Osteoblast (primary cell): Measurements from ENCODE around the gene GNAQ. TPM values are rescaled to one million over a fixed set of nuclear protein-coding genes. Genes with fewer than 3 reads are reported as not detected.

Experiments used
- DNase-seq: peaks from one replicate; pipeline ENCODE4 v3.0.0; 2011; ENCODE audit warnings: low spot score, mixed read lengths; ENCODE audit not compliant: insufficient read length; ENCODE audit errors: missing footprints
- H2AFZ ChIP-seq: 2 replicates; pipeline ENCODE4 v1.6.0; 2011; ENCODE audit warnings: mild to moderate bottlenecking, low read length
- H3K27ac ChIP-seq: 2 replicates; pipeline ENCODE4 v1.5.1; 2011; ENCODE audit warnings: mild to moderate bottlenecking, low read depth, low read length, moderate library complexity
- H3K27me3 ChIP-seq: 2 replicates; pipeline ENCODE4 v1.6.0; 2012; ENCODE audit warnings: mild to moderate bottlenecking, control low read depth, inconsistent platforms, low read length, moderate library complexity; ENCODE audit not compliant: insufficient read depth
- H3K36me3 ChIP-seq: 2 replicates; pipeline ENCODE4 v1.5.1; 2011; ENCODE audit warnings: mild to moderate bottlenecking, low read length, control low read depth, moderate library complexity; ENCODE audit not compliant: insufficient read depth
- H3K4me1 ChIP-seq: 2 replicates; pipeline ENCODE4 v1.5.1; 2011; ENCODE audit warnings: mild to moderate bottlenecking, low read length, control low read depth, moderate library complexity; ENCODE audit not compliant: insufficient read depth
- H3K4me2 ChIP-seq: 2 replicates; pipeline ENCODE4 v1.6.0; 2011; ENCODE audit warnings: mild to moderate bottlenecking, low read length; ENCODE audit not compliant: insufficient read depth
- H3K4me3 ChIP-seq: fragments of 200-600 bp; sonication (generic); 3 replicates; pipeline ENCODE4 v1.5.1; 2012; ENCODE audit warnings: mild to moderate bottlenecking, low read length, inconsistent platforms; ENCODE audit not compliant: insufficient read depth
- H3K79me2 ChIP-seq: 2 replicates; pipeline ENCODE4 v1.6.0; 2012; ENCODE audit warnings: mild to moderate bottlenecking, low read length, control low read depth, inconsistent platforms; ENCODE audit not compliant: insufficient read depth
- H3K9me3 ChIP-seq: 2 replicates; pipeline ENCODE4 v1.5.1; 2011; ENCODE audit warnings: low read depth, low read length, control low read depth
- H4K20me1 ChIP-seq: 2 replicates; pipeline ENCODE4 v1.6.0; 2012; ENCODE audit warnings: mild to moderate bottlenecking, low read length, control low read depth; ENCODE audit not compliant: insufficient read depth
- total RNA-seq: library from RNA; depleted of rRNA; stranded (reverse); fragments of >200 nt; gene quantifications from 2 replicates; pipeline ENCODE4 v1.2.3, GENCODE V29; 2012
- TF ChIP-seq, protein P1 (sequence below): IDR thresholded peaks from 2 replicates; pipeline ENCODE4 v1.5.1; 2011; ENCODE audit warnings: mild to moderate bottlenecking, low read depth, low read length, moderate library complexity; ENCODE audit errors: extremely low read depth

Gene GNAQ
- total RNA-seq, 1 donor, result 64.8 TPM

DNA sequence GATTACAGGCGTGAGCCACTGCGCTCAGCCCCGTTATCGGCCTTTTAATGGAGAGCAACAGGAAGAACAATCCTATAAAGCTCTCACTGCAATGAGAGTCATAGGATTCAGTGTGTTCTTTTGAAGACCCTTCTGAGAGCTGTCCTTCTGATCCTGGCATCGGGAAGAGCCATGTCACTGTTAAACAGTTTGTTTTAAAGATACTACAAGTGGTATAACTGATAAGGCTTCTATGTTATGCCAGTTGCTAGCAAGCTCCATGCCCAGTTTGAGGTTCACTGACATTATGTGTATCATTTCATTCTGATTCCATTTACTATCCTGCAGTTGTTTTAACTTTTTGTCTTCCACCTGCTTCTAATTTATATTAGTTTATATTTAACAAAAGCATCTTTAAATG, 55.8 kb downstream of the GNAQ start:
- H2AFZ ChIP-seq, result no peak overlapping the region
- H3K27ac ChIP-seq, result no peak overlapping the region
- H3K4me1 ChIP-seq, result peaks cover 28% of the 10 kb centered on the region
- H3K27me3 ChIP-seq, result no peaks in the 10 kb centered on the region
- DNase-seq, result no peak
- H3K4me3 ChIP-seq, result no peak overlapping the region
- TF ChIP-seq, protein P1, sequence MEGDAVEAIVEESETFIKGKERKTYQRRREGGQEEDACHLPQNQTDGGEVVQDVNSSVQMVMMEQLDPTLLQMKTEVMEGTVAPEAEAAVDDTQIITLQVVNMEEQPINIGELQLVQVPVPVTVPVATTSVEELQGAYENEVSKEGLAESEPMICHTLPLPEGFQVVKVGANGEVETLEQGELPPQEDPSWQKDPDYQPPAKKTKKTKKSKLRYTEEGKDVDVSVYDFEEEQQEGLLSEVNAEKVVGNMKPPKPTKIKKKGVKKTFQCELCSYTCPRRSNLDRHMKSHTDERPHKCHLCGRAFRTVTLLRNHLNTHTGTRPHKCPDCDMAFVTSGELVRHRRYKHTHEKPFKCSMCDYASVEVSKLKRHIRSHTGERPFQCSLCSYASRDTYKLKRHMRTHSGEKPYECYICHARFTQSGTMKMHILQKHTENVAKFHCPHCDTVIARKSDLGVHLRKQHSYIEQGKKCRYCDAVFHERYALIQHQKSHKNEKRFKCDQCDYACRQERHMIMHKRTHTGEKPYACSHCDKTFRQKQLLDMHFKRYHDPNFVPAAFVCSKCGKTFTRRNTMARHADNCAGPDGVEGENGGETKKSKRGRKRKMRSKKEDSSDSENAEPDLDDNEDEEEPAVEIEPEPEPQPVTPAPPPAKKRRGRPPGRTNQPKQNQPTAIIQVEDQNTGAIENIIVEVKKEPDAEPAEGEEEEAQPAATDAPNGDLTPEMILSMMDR, result no peak
- H3K79me2 ChIP-seq, result peaks cover 86% of the 10 kb centered on the region
- H3K4me2 ChIP-seq, result no peak overlapping the region
- H4K20me1 ChIP-seq, result peaks cover 17% of the 10 kb centered on the region
- H3K36me3 ChIP-seq, result no peaks in the 10 kb centered on the region
- H3K9me3 ChIP-seq, result no peaks in the 10 kb centered on the region

DNA sequence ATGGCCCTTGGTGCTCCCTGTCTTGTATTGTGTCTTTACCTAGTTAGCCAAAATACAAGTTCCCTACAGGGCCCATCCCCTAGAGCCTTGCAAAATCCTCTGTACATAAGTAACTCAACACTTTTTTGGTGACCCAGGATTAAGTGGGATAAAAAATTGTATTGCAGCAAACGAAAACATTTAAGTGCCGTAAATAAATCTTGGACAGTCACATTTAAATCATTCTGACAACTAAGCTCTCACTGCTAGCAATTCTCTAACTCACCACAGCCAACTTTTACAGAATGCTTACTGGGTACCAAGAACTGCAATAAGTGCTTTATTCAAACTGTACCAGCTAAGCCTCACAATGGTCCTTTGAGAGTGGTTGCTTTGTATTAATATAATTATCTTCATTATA, 56.6 kb downstream of the GNAQ start:
- H3K27ac ChIP-seq, result no peak overlapping the region
- peaks cover 13% of the 10 kb centered on the region for H4K20me1 ChIP-seq
- H3K4me3 ChIP-seq, result no peak overlapping the region
- peaks cover 20% of the 10 kb centered on the region for H3K4me1 ChIP-seq
- H3K79me2 ChIP-seq, result peaks cover 92% of the 10 kb centered on the region
- no peak overlapping the region for H3K4me2 ChIP-seq
- no peak for DNase-seq
- no peaks in the 10 kb centered on the region for H3K9me3 ChIP-seq
- TF ChIP-seq, protein P1, result no peak
- no peaks in the 10 kb centered on the region for H3K27me3 ChIP-seq
- H2AFZ ChIP-seq, result no peak overlapping the region
- no peaks in the 10 kb centered on the region for H3K36me3 ChIP-seq

DNA sequence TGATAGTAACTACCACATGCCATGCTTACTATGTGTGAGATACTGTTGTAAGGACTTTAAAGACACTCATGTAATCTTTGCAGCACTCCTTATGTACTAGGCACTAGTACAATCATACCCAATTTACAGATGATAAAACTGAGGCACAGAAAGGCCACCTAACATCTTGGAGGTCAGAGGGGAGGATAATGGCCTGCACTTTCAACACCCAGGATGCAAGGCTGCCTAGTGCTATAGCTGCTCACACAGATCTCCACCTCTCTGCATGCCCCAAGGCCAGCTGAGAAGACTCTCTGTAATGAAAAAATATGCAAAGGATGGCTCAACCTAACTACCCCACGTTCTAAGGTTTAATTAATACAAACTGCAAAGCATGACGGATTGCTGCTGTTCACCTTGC, 57.2 kb downstream of the GNAQ start:
- no peak overlapping the region for H3K27ac ChIP-seq
- H3K4me2 ChIP-seq, result no peak overlapping the region
- H4K20me1 ChIP-seq, result peaks cover 11% of the 10 kb centered on the region
- no peaks in the 10 kb centered on the region for H3K27me3 ChIP-seq
- H3K4me3 ChIP-seq, result no peak overlapping the region
- no peaks in the 10 kb centered on the region for H3K9me3 ChIP-seq
- no peak for DNase-seq
- H2AFZ ChIP-seq, result no peak overlapping the region
- peaks cover 16% of the 10 kb centered on the region for H3K4me1 ChIP-seq
- peaks cover 92% of the 10 kb centered on the region for H3K79me2 ChIP-seq
- H3K36me3 ChIP-seq, result no peaks in the 10 kb centered on the region
- TF ChIP-seq, protein P1, result no peak

DNA sequence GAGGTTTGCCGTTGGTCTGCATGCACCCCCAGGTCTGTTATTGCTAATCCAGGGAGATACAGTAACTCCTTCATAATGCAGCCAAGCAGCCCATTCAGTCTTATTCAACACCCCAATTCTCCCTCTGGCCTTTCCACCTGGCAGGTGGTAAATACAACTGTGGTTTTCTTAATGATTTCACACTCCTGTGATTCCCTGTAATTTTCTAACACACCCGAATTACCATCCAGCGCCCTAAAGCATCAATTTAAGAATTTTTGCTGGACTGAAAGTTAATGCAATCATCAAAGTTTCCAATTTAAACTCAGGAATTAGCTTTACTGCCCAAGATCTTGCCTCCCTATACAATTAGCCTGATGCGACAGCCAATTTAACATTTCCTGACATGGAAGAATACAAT, 62.5 kb downstream of the GNAQ start:
- H3K36me3 ChIP-seq, result no peaks in the 10 kb centered on the region
- no peak overlapping the region for H3K27ac ChIP-seq
- H3K4me2 ChIP-seq, result no peak overlapping the region
- H3K4me1 ChIP-seq, result no peaks in the 10 kb centered on the region
- H3K27me3 ChIP-seq, result no peaks in the 10 kb centered on the region
- H2AFZ ChIP-seq, result no peak overlapping the region
- TF ChIP-seq, protein P1, result no peak
- no peaks in the 10 kb centered on the region for H3K9me3 ChIP-seq
- H4K20me1 ChIP-seq, result peaks cover 9% of the 10 kb centered on the region
- no peak for DNase-seq
- peaks cover 94% of the 10 kb centered on the region for H3K79me2 ChIP-seq
- no peak overlapping the region for H3K4me3 ChIP-seq
